RPMI8226 (cell line): ENCODE data around the gene CDH12.

Experiments used
- DNase-seq: peaks from one replicate; pipeline ENCODE4 v3.0.0-alpha.2; 2015

Gene CDH12

DNA sequence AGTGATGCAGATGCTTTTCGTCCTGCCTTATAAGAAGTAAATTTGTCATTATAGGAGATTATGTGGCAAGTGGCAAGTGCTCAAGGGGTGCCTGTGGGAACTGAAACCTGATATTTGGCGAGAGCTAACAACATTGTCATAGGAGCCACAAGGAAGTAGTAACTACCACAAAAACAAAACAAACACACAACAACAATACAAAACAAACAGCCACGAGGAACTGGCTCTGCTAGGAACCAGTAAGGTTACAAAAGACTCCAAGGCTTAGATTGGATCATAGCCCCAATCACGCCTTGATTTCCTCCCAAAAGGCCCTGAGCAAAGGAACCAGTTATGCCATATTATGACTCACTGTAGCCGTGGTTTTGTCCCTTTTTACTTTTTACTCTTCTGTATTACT, 1045.2 kb downstream of the CDH12 start:
- no peak for DNase-seq

GRCh38 chr5:21806943-21807342, 1046.2 kb downstream of the CDH12 start:
- no peak for DNase-seq

DNA sequence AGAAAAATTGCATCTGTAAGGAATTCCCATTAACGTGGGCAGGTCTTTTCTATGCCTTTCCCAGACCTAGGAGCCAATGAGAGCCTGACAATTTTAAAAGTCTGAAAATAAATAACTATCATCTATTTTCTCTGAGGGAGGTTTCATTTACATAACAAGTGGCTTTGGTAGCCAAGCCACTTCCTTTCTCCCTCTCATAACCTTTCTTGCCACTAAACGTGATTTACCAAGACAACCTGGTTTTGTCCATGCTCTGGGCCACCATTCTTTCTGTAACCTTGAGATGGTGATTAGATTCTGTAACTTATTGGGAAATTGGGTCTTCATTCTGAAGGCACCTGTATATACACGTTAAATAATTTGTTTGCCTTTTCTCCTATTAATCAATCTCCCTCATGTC, 1046.9 kb downstream of the CDH12 start:
- DNase-seq = no peak

DNA sequence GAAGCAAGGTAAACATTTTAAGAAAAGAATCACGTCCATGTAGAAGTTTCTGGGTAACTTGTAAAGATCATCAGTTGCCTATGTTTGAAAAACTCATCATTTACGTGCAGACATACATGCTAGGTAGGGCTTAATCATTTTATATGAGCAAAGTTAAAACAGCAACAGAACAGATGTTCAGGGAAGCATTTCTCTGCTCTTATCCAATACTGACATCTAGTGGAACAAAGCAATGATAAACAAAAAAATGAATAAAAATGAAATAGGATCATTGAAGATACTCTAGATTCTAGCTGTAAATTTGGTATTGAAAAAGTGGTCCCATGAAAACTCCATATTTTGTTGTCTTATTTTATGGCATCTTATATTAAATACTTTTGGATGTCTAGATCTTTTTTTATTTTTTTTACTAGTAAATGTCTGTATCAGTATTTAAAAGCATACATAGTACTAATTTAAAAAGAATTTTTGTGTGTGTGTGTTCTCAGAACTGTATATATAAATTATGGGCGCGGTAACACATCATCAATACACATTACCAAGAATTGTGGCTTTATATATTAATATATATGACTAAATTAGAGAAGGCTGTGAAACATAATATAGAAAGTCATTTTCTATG, 1050.2 kb downstream of the CDH12 start:
- no peak for DNase-seq

DNA sequence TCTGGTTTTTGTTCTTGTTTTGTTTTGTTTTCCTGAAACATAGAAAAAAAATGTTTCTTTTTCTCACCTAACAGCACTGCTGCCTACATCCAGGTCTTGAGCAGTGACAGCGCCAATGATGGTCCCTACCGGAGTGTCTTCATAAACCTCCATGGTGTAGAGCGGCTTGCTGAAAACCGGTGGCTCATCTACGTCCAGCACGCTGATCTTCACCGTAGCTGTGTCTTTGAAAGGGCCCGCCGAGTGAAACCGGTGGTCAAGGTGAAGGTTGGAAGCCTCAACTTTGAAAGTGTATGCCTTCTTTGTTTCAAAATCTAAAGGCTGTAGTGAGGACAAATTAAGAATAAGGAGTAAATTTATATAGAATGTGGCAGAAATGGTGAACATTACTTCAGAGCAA, 1051.0 kb downstream of the CDH12 start:
- no peak for DNase-seq

DNA sequence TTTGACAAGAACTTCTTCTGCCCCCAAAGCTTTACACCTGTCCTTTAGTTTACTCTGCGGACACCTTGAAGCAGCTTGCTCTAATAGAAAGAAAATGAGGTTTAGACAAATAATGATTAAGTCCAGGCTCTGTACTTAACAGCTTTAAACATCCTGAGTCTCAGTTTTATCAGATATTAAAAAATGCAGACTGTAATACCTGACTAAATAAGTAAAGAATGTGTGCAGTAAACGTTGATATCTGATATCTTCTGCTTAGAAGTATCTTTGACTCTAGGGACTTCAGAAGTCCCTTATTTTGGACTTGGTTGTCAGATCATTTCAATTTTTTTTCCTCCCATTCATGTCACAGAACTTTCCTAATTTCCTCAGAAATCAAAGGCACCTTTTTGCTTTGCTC, 1060.4 kb downstream of the CDH12 start:
- no peak for DNase-seq

DNA sequence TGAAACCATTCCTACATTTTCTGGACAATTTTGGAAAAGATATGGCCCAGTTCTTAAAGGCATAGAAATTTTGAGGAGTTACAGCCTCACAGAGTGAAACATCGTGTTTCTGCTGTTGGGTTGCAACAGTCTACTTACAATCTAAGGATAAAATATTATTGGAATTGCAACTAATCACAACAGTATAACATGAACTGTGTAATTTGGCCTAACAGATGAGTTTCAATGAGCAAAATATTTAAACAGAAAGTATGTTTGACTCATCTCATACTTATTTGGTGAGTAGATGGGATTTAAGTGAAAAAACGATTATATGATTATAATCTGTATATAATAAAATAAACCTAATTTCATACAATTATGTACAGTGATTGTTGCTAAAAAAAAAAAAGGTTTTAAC, 1061.8 kb downstream of the CDH12 start:
- DNase-seq = no peak

GRCh38 chr5:21784487-21784886, 1068.7 kb downstream of the CDH12 start:
- DNase-seq = no peak

DNA sequence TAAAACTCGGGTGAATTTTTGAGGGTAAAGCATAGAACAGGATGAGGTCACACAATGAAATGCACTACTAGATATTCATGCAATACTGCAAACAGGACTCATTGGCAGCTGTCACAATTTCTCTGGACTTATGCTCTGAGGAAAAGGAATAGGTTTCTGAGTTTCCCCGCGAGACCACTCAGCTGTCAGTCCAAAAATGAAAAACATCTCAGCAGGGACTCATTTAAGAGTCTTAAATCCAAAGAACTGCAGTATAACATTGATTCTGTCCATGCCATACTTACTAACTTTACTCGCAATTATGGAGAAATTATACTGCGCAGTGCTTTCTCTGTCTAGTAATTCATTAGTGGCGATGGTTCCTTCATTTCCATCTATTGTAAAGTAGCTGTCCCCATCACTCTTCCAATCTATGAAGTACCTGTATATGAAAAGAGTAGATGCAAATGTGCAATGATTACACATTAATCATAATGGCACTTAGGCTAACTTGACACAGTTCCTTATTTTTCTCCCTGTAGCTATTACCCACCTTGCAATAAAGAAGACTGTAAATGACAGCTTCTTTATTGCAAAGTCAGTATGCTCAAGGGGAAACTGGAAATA, 1070.0 kb downstream of the CDH12 start:
- DNase-seq = no peak

DNA sequence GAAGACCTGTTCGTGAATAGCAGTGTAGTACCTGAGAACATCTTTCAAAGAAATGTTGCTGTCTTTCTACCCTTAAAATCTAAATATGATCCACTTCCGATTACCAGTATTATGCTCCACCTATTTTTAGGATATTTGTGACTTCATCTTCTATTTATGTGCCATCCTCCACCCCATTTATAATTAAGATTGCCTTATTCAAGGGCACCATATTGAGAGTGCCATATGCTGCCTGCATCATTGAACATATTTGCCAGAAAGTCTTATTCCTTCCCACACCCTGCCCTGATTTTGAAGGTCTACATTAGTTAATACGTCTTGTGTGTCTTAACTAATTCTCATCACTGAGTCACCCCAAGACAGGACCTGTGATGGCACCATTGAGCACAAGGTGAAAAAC, 1076.7 kb downstream of the CDH12 start:
- DNase-seq = no peak

GRCh38 chr5:21774801-21775200, 1078.3 kb downstream of the CDH12 start:
- DNase-seq = no peak

- DNase-seq = no peak
These were observed 1078.9 kb downstream of the CDH12 start for GRCh38 chr5:21774281-21774680.

DNA sequence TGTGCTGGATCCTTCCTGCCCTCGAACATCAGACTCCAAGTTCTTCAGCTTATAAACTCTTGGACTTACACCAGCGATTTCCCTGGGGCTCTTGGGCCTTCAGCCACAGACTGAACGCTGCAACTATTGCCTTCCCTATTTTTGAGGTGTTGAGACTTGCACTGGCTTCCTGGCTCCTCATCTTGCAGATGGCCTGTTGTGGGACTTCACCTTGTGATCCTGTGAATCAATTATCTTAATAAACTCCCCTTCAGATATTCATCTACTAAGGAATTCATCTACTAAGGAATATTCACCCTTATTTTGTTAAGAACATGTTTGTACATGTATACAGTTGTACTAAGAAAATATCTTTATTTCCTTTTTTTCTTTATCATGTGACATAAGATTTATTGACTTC, 1079.7 kb downstream of the CDH12 start:
- DNase-seq = no peak

GRCh38 chr5:21765406-21765805, 1087.7 kb downstream of the CDH12 start:
- DNase-seq = no peak

- no peak for DNase-seq
These were observed 1114.0 kb downstream of the CDH12 start for GRCh38 chr5:21739096-21739495.

DNA sequence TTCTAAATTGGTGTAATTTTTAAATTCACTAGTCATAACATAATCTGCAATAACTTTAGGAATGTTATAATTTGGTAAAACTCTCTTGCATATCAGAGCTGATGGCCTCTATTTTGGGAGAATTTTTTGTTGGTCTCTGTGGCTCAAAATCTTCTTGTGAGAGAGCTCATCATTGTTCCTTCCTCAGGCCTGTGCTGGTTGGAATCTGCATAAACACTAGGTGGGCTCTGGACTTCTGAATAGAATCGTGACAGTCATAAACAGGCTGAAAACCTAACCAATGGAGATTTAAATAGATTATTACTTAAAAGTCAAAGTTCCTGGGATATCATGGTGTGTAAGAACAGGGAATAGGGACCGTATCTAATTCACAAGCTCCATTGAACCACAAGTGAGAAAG, 1129.6 kb downstream of the CDH12 start:
- no peak for DNase-seq

- DNase-seq = no peak
These were observed 1141.0 kb downstream of the CDH12 start for GRCh38 chr5:21711866-21712758.

- no peak for DNase-seq
These were observed 1143.4 kb downstream of the CDH12 start for GRCh38 chr5:21709770-21710169.

- DNase-seq = no peak
These were observed 1148.0 kb downstream of the CDH12 start for GRCh38 chr5:21704974-21705668.

GRCh38 chr5:21701317-21701716, 1151.8 kb downstream of the CDH12 start:
- no peak for DNase-seq
